ENCODE results near the gene PDZD2.

PDZD2 gene

GRCh38 chr5:31844622-31845345, 205.9 kb downstream of the PDZD2 start:
- no peak for DNase-seq

GRCh38 chr5:31845361-31845760, 206.4 kb downstream of the PDZD2 start:
- DNase-seq, result no peak

GRCh38 chr5:31846934-31847333, 208.0 kb downstream of the PDZD2 start:
- no peak for DNase-seq

- no peak for DNase-seq
Observed at GRCh38 chr5:31847354-31847753, 208.4 kb downstream of the PDZD2 start.

- DNase-seq, result no peak
Observed at GRCh38 chr5:31850981-31851689, 212.2 kb downstream of the PDZD2 start.

GRCh38 chr5:31853398-31854135, 214.6 kb downstream of the PDZD2 start:
- DNase-seq, result no peak

- peak; percentile 80 for DNase-seq
Observed at GRCh38 chr5:31854181-31855133, 215.5 kb downstream of the PDZD2 start.

GRCh38 chr5:31855134-31856040, 216.5 kb downstream of the PDZD2 start:
- DNase-seq, result peak; percentile 29

GRCh38 chr5:31859096-31859495, 220.2 kb downstream of the PDZD2 start:
- no peak for DNase-seq

GRCh38 chr5:31860278-31860677, 221.3 kb downstream of the PDZD2 start:
- DNase-seq, result no peak

- DNase-seq, result peak; percentile 42
Observed at GRCh38 chr5:31860726-31861433, 221.9 kb downstream of the PDZD2 start.

GRCh38 chr5:31861601-31862000, 222.7 kb downstream of the PDZD2 start:
- no peak for DNase-seq

- no peak for DNase-seq
Observed at GRCh38 chr5:31863991-31864411, 225.1 kb downstream of the PDZD2 start.

- no peak for DNase-seq
Observed at GRCh38 chr5:31866166-31866565, 227.2 kb downstream of the PDZD2 start.

- no peak for DNase-seq
Observed at GRCh38 chr5:31867219-31867618, 228.3 kb downstream of the PDZD2 start.

- no peak for DNase-seq
Observed at GRCh38 chr5:31880449-31880848, 241.5 kb downstream of the PDZD2 start.

- DNase-seq, result peak; percentile 27
Observed at GRCh38 chr5:31884896-31885295, 246.0 kb downstream of the PDZD2 start.

GRCh38 chr5:31886206-31886605, 247.3 kb downstream of the PDZD2 start:
- no peak for DNase-seq

GRCh38 chr5:31887556-31887955, 248.6 kb downstream of the PDZD2 start:
- no peak for DNase-seq

- peak; percentile 71 for DNase-seq
Observed at GRCh38 chr5:31888564-31888963, 249.6 kb downstream of the PDZD2 start.

Measured in kidney glomerular epithelial cell (primary cell).